HTR-8/SVneo (cell line): ENCODE measurements around the gene DHRS9.
A peak's percentile ranks its signal among the peaks of the same experiment; 100 is the strongest.

Source experiments
- DNase-seq: peaks from one replicate; pipeline ENCODE4 v3.0.0; 2011; ENCODE audit warnings: low spot score, mixed read lengths; ENCODE audit not compliant: insufficient read length
- FAIRE-seq: peaks from 2 replicates; lab custom pipeline; 2011; peaks lifted over from hg19 to GRCh38; lab: Jason Lieb, UNC

Gene DHRS9

GRCh38 chr2:169091761-169092519 is 22.6 kb downstream of the DHRS9 start:
- FAIRE-seq (no peak), DNase-seq (no peak)

GRCh38 chr2:169093535-169093934 is 24.2 kb downstream of the DHRS9 start:
- DNase-seq (no peak), FAIRE-seq (no peak)

- FAIRE-seq, result no peak
- no peak for DNase-seq
Measured at GRCh38 chr2:169094676-169095075, 25.3 kb downstream of the DHRS9 start.

GRCh38 chr2:169095621-169096105 is 26.3 kb downstream of the DHRS9 start:
- FAIRE-seq (peak; percentile 70), DNase-seq (peak; percentile 67)

- FAIRE-seq (no peak), DNase-seq (no peak)
Measured at GRCh38 chr2:169104848-169105247, 35.5 kb downstream of the DHRS9 start.

- FAIRE-seq, result no peak
- no peak for DNase-seq
Measured at GRCh38 chr2:169105476-169105875, 36.1 kb downstream of the DHRS9 start.

GRCh38 chr2:169106134-169106533 is 36.8 kb downstream of the DHRS9 start:
- no peak for FAIRE-seq
- DNase-seq, result no peak

GRCh38 chr2:169106563-169107545 is 37.5 kb downstream of the DHRS9 start:
- DNase-seq, result no peak
- FAIRE-seq, result no peak

GRCh38 chr2:169107645-169108044 is 38.3 kb downstream of the DHRS9 start:
- FAIRE-seq (no peak), DNase-seq (no peak)

- no peak for DNase-seq
Measured at GRCh38 chr2:169108099-169108884, 38.9 kb downstream of the DHRS9 start.

GRCh38 chr2:169109502-169110409 is 40.4 kb downstream of the DHRS9 start:
- no peak for FAIRE-seq

More at GRCh38 chr2:169108099-169108884, 38.9 kb downstream of the DHRS9 start:
- no peak for FAIRE-seq

GRCh38 chr2:169110419-169110818 is 41.1 kb downstream of the DHRS9 start:
- no peak for DNase-seq
- no peak for FAIRE-seq

More at GRCh38 chr2:169109502-169110409, 40.4 kb downstream of the DHRS9 start:
- peak; percentile 74 for DNase-seq

GRCh38 chr2:169110916-169111315 is 41.6 kb downstream of the DHRS9 start:
- FAIRE-seq, result no peak
- no peak for DNase-seq

GRCh38 chr2:169112841-169113240 is 43.5 kb downstream of the DHRS9 start:
- DNase-seq (no peak), FAIRE-seq (no peak)

GRCh38 chr2:169114056-169114455 is 44.7 kb downstream of the DHRS9 start:
- FAIRE-seq (no peak), DNase-seq (no peak)

GRCh38 chr2:169116327-169116726 is 47.0 kb downstream of the DHRS9 start:
- DNase-seq (no peak), FAIRE-seq (no peak)

GRCh38 chr2:169116993-169117392 is 47.6 kb downstream of the DHRS9 start:
- no peak for FAIRE-seq
- DNase-seq, result no peak

- FAIRE-seq (no peak), DNase-seq (no peak)
Measured at GRCh38 chr2:169118060-169118459, 48.7 kb downstream of the DHRS9 start.

GRCh38 chr2:169119123-169119760 is 49.9 kb downstream of the DHRS9 start:
- no peak for DNase-seq
- FAIRE-seq, result no peak
